ENCODE results near the gene SMTN.
"Not testable (repeated sequence)": the region's sequence is repeated elsewhere in the genome, so short reads cannot be mapped to it uniquely, and the experiment has no call there.

Gene SMTN

GRCh38 chr22:31075961-31076360 is 5.2 kb upstream of the SMTN start:
- no peak for DNase-seq (ENCODE audit: low spot score)
- TF ChIP-seq CTCF (IDR thresholded peaks at IDR 0.05; ENCODE audit: borderline replicate concordance, control extremely low read depth, extremely low read depth, insufficient read depth, missing control alignments), result no peak
- in situ Hi-C loops (cut with MboI; ENCODE audit: low sequenced_read_pairs, unreplicated experiment), result no loop called here

- in situ Hi-C loops (cut with MboI; ENCODE audit: low sequenced_read_pairs, unreplicated experiment), result no loop called here
- no peak for DNase-seq (ENCODE audit: low spot score)
- TF ChIP-seq CTCF (IDR thresholded peaks at IDR 0.05; ENCODE audit: borderline replicate concordance, control extremely low read depth, extremely low read depth, insufficient read depth, missing control alignments), result no peak
Measured at GRCh38 chr22:31077681-31078080, 3.4 kb upstream of the SMTN start.

GRCh38 chr22:31078389-31078788 is 2.7 kb upstream of the SMTN start:
- DNase-seq (ENCODE audit: low spot score); in situ Hi-C loops (cut with MboI; ENCODE audit: low sequenced_read_pairs, unreplicated experiment): not testable (repeated sequence)

GRCh38 chr22:31079095-31079642 is 1.9 kb upstream of the SMTN start:
- in situ Hi-C loops (cut with MboI; ENCODE audit: low sequenced_read_pairs, unreplicated experiment), result no loop called here

GRCh38 chr22:31080164-31080847 is 812 bp upstream of the SMTN start:
- DNase-seq (ENCODE audit: low spot score), result no peak
- in situ Hi-C loops (cut with MboI; ENCODE audit: low sequenced_read_pairs, unreplicated experiment), result no loop called here
- TF ChIP-seq CTCF (IDR thresholded peaks at IDR 0.05; ENCODE audit: borderline replicate concordance, control extremely low read depth, extremely low read depth, insufficient read depth, missing control alignments), result no peak

More at GRCh38 chr22:31079095-31079642, 1.9 kb upstream of the SMTN start:
- no peak for DNase-seq (ENCODE audit: low spot score)
- TF ChIP-seq CTCF (IDR thresholded peaks at IDR 0.05; ENCODE audit: borderline replicate concordance, control extremely low read depth, extremely low read depth, insufficient read depth, missing control alignments), result no peak

- DNase-seq (ENCODE audit: low spot score), result no peak
- TF ChIP-seq CTCF (IDR thresholded peaks at IDR 0.05; ENCODE audit: borderline replicate concordance, control extremely low read depth, extremely low read depth, insufficient read depth, missing control alignments), result no peak
- in situ Hi-C loops (cut with MboI; ENCODE audit: low sequenced_read_pairs, unreplicated experiment), result no loop called here
Measured at GRCh38 chr22:31081963-31082605, 966 bp downstream of the SMTN start.

Data from GM13976 (cell line).